GM23338 (cell line): ENCODE results near the gene UBAP2. TPM values are rescaled to one million over a fixed set of nuclear protein-coding genes. Genes with fewer than 3 reads are reported as not detected.

Experiments used
- ATAC-seq: fragments of 200-7000 bp; cut with Tn5 transposase; 3 replicates; pipeline ENCODE4 v1.9.1; 2020
- DNase-seq: peaks from one replicate; pipeline ENCODE4 v3.0.0-alpha.2; 2015; ENCODE audit warnings: low spot score
- H2AFZ ChIP-seq: fragments of 200-600 bp; sonication (generic); 2 replicates; pipeline ENCODE4 v1.8.0; 2016; ENCODE audit warnings: antibody characterized with exemption, mild to moderate bottlenecking, moderate library complexity
- H3F3A ChIP-seq: fragments of 200-600 bp; sonication (generic); replicated peaks from 2 replicates; pipeline ENCODE4 v1.8.0; 2017; ENCODE audit warnings: antibody characterized with exemption, mixed run types, low read depth
- H3K27ac ChIP-seq: fragments of 200-600 bp; sonication (generic); 2 replicates; pipeline ENCODE4 v1.6.1; 2016; ENCODE audit warnings: low read depth
- H3K27me3 ChIP-seq: fragments of 200-600 bp; sonication (generic); 2 replicates; pipeline ENCODE4 v1.8.0; 2016; ENCODE audit warnings: mild to moderate bottlenecking, mixed run types, moderate library complexity; ENCODE audit not compliant: insufficient read depth
- H3K36me3 ChIP-seq: fragments of 200-600 bp; sonication (generic); 2 replicates; pipeline ENCODE4 v1.8.0; 2016; ENCODE audit warnings: mild to moderate bottlenecking; ENCODE audit not compliant: insufficient read depth
- H3K4me1 ChIP-seq: fragments of 200-600 bp; sonication (generic); 2 replicates; pipeline ENCODE4 v1.8.0; 2016; ENCODE audit warnings: mild to moderate bottlenecking, moderate library complexity; ENCODE audit not compliant: insufficient read depth
- H3K4me2 ChIP-seq: fragments of 200-600 bp; sonication (generic); 2 replicates; pipeline ENCODE4 v1.7.1; 2017; ENCODE audit warnings: mixed run types
- H3K4me3 ChIP-seq: fragments of 200-600 bp; sonication (generic); 2 replicates; pipeline ENCODE4 v1.6.1; 2016; ENCODE audit warnings: mixed run types
- H3K79me2 ChIP-seq: fragments of 200-600 bp; sonication (generic); replicated peaks from 2 replicates; pipeline ENCODE4 v1.8.0; 2017; ENCODE audit warnings: mild to moderate bottlenecking; ENCODE audit not compliant: insufficient read depth
- H3K9me2 ChIP-seq: fragments of 200-600 bp; sonication (generic); 2 replicates; pipeline ENCODE4 v1.8.0; 2017; ENCODE audit not compliant: insufficient read depth
- H4K20me1 ChIP-seq: fragments of 200-600 bp; sonication (generic); replicated peaks from 2 replicates; pipeline ENCODE4 v1.8.0; 2017; ENCODE audit warnings: mild to moderate bottlenecking; ENCODE audit not compliant: insufficient read depth
- H3K27ac Mint-ChIP-seq: 2 replicates; pipeline ENCODE4 v1.8.0; 2020; ENCODE audit warnings: inconsistent platforms, mild to moderate bottlenecking, moderate library complexity, mixed read lengths
- H3K27me3 Mint-ChIP-seq: 3 replicates; pipeline ENCODE4 v1.8.0; 2022; ENCODE audit warnings: low read depth, mild to moderate bottlenecking, moderate library complexity, mixed read lengths, inconsistent platforms; ENCODE audit not compliant: insufficient read depth, poor library complexity
- H3K36me3 Mint-ChIP-seq: 3 replicates; pipeline ENCODE4 v1.8.0; 2021; ENCODE audit warnings: low read depth, mild to moderate bottlenecking, inconsistent platforms, moderate library complexity, mixed read lengths
- H3K4me1 Mint-ChIP-seq: 3 replicates; pipeline ENCODE4 v1.8.0; 2020; ENCODE audit warnings: mild to moderate bottlenecking, inconsistent platforms, mixed read lengths
- H3K4me3 Mint-ChIP-seq: 3 replicates; pipeline ENCODE4 v1.8.0; 2021; ENCODE audit warnings: moderate library complexity, mild to moderate bottlenecking, inconsistent platforms, mixed read lengths
- H3K9me3 Mint-ChIP-seq: 3 replicates; pipeline ENCODE4 v1.8.0; 2020; ENCODE audit warnings: moderate library complexity, mild to moderate bottlenecking, inconsistent platforms, mixed read lengths
- EZH2 ChIP-seq: fragments of 200-600 bp; sonication (generic); IDR thresholded peaks from one replicate; pipeline ENCODE4 v1.8.0; 2017; ENCODE audit warnings: antibody characterized with exemption, mild to moderate bottlenecking, low read depth; ENCODE audit not compliant: unreplicated experiment
- POLR2AphosphoS5 ChIP-seq: IDR thresholded peaks from 2 replicates; pipeline ENCODE4 v1.6.1; 2016; ENCODE audit warnings: antibody characterized with exemption, low read depth
- ZNF331 ChIP-seq: fragments of 250-450 bp; sonication (Bioruptor Pico); IDR thresholded peaks from 2 replicates; pipeline ENCODE4 v1.5.0; 2020; ENCODE audit warnings: low read depth, mild to moderate bottlenecking, moderate library complexity
- ZNF462 ChIP-seq: fragments of 250-450 bp; sonication (Bioruptor Pico); IDR thresholded peaks from 2 replicates; pipeline ENCODE4 v1.5.0; 2020; ENCODE audit warnings: mild to moderate bottlenecking, moderate library complexity
- polyA plus RNA-seq: library from polyadenylated mRNA; unstranded; fragments of >200 nt; fragmentation: Nextera tagmentation; extraction: Ambion mirVana; gene quantifications from 2 replicates; pipeline ENCODE4 v1.2.1, GENCODE V29; 2016
- total RNA-seq: library from RNA; depleted of rRNA; stranded (reverse); fragments of >200 nt; shearing (Covaris generic); gene quantifications from 2 replicates; pipeline ENCODE4 v1.2.3, GENCODE V29; 2014
- TF ChIP-seq, protein P1 (sequence below): IDR thresholded peaks from one replicate; pipeline ENCODE4 v1.6.1; 2018; ENCODE audit warnings: antibody characterized with exemption; ENCODE audit not compliant: unreplicated experiment

The UBAP2 gene
- total and polyA plus RNA-seq, 2 experiments from 2014 or later, result 47.4 to 56.4 TPM

- H3K4me2 ChIP-seq, result no peak overlapping the region
- 0 out of 2 replicates have a peak overlapping the region, but pooled peaks have one; percentile 32 for H3K27ac ChIP-seq
- no peaks in the 10 kb centered on the region for H3K36me3 Mint-ChIP-seq
Observed at GRCh38 chr9:34072410-34072809, 23.7 kb upstream of the UBAP2 start.

More at GRCh38 chr9:34072410-34072809, 23.7 kb upstream of the UBAP2 start:
- Histone ChIP-seq H3K4me1 (peaks cover 9% of the 10 kb centered on the region; the same call in 1 of the 2 replicates), H3K79me2 (no peaks in the 10 kb centered on the region), H3K36me3 (no peaks in the 10 kb centered on the region), H3F3A (0 out of 2 replicates have a peak, but pooled peaks cover 4% of the 10 kb centered on the region), H3K27me3 (no peaks in the 10 kb centered on the region), H2AFZ (peak overlapping the region; percentile 92), H3K4me3 (no peak overlapping the region), H4K20me1 (no peaks in the 10 kb centered on the region), H3K9me2 (no peaks in the 10 kb centered on the region)
- peaks cover 10% of the 10 kb centered on the region for H3K27me3 Mint-ChIP-seq
- H3K4me1 Mint-ChIP-seq, result peaks cover 15% of the 10 kb centered on the region
- DNase-seq (peak; percentile 43), ATAC-seq (peak; percentile 74)
- TF ChIP-seq ZNF462 (CRISPR knock-in tag) (no peak), POLR2AphosphoS5 (no peak), ZNF331 (CRISPR knock-in tag) (no peak), EZH2 (no peak)
- TF ChIP-seq, protein P1, sequence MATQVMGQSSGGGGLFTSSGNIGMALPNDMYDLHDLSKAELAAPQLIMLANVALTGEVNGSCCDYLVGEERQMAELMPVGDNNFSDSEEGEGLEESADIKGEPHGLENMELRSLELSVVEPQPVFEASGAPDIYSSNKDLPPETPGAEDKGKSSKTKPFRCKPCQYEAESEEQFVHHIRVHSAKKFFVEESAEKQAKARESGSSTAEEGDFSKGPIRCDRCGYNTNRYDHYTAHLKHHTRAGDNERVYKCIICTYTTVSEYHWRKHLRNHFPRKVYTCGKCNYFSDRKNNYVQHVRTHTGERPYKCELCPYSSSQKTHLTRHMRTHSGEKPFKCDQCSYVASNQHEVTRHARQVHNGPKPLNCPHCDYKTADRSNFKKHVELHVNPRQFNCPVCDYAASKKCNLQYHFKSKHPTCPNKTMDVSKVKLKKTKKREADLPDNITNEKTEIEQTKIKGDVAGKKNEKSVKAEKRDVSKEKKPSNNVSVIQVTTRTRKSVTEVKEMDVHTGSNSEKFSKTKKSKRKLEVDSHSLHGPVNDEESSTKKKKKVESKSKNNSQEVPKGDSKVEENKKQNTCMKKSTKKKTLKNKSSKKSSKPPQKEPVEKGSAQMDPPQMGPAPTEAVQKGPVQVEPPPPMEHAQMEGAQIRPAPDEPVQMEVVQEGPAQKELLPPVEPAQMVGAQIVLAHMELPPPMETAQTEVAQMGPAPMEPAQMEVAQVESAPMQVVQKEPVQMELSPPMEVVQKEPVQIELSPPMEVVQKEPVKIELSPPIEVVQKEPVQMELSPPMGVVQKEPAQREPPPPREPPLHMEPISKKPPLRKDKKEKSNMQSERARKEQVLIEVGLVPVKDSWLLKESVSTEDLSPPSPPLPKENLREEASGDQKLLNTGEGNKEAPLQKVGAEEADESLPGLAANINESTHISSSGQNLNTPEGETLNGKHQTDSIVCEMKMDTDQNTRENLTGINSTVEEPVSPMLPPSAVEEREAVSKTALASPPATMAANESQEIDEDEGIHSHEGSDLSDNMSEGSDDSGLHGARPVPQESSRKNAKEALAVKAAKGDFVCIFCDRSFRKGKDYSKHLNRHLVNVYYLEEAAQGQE, result no peak
- no peak overlapping the region for H3K4me3 Mint-ChIP-seq
- no peaks in the 10 kb centered on the region for H3K9me3 Mint-ChIP-seq
- peak overlapping the region; percentile 63; the same call in 1 of the 2 replicates for H3K27ac Mint-ChIP-seq
